ENCODE measurements around the gene IDE.
"Not testable (repeated sequence)": the region's sequence is repeated elsewhere in the genome, so short reads cannot be mapped to it uniquely, and the experiment has no call there.

The IDE gene

DNA sequence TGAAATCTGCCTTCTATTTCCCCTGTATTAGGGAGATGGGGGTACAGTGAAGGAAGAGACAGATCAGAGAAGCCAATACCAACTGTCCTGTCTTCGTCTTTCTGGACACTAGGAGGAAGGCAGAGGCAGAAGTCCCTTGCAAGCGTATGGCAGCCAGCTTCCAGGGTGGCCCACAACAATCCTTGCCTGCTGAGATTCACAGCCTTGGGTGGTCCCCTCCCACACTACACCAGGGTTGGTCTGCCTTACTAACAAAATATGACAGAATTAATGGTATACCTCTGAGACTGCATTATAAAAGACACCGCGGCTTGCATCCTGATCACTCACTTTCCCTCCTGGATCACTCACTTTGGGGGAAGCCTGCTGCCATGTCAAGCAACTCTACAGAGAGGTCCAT, 90.4 kb downstream of the IDE start:
- DNase-seq = no peak

DNA sequence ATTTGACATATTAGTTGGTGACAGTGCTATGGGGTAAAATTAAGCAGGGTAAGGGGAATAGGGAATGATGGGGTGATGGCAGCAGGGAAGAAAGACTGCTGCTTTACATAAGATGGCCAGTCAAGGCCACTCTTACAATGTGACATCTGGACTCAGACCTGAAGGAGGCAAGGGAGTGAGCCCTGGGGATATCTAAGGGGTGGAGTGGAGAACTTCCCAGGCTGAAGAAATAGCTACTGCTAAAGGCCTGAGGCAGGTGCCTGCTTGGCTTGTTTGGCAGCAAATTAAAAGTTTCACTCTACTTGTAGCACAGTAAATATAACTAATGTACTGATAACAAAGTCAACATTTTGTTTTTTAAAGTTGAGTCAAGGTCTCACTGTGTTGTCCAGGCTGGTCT, 93.5 kb downstream of the IDE start:
- no peak for DNase-seq

DNA sequence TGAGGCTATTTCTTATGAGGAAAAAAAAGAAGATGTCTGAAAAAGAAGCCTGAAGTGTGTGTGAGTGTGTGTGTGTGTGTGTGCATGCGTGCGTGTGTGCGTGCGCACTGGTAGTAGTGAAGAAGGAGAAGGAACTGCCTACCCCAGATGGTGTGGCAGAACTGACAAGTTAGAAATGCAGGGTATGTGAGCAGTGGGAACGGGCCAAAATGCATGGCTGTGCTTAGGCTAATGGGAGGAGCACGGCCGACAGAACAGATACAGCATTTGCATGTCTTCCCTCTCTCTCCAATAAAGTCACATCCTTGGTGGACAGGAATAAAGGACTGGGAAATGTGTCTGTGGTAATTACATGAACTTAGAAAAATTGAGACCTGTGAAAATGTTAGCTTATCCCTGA, 94.3 kb downstream of the IDE start:
- no peak for DNase-seq

DNA sequence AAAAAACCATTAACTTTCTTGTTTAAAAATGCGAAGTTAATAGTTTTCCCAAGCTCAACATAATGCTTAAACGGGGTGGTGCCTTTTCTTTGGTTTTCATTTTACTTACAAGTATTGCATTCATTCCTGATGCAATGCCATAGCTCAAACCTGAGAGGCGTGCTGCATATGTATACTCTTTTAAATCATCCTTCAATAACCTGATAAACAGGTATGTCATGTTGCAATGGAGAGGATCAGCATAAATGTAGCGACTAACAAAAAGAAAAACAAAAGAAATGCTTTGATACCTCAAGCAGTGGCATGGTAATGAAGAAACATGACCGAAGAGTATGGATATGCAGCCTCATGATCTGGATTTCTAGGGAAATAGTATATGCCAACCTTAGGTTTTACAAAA, 95.4 kb downstream of the IDE start:
- no peak for DNase-seq

DNA sequence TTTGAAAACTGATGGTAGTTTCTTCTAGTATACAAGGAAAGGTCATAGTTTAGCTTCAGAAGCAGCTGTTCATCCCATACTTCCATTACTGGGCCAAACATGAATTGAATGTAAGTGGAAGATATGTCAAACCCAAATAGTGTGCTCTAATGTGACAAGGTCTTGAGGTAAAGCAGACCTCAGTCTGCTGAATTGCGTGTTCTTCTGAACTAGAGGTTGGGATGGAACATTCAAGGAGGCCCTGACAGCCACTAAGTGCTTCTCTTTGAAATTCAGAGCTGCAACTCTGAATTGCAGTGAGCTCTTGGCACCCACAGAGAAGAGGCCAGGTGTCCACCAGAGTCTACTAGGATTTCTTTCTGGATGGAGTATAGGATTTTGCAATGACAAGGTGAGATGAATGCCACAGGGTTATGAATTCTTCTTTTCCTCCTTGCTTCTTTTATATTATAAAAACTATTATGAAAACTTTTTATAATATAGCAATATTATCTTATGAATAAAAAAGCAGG, 98.5 kb downstream of the IDE start:
- no peak for DNase-seq

DNA sequence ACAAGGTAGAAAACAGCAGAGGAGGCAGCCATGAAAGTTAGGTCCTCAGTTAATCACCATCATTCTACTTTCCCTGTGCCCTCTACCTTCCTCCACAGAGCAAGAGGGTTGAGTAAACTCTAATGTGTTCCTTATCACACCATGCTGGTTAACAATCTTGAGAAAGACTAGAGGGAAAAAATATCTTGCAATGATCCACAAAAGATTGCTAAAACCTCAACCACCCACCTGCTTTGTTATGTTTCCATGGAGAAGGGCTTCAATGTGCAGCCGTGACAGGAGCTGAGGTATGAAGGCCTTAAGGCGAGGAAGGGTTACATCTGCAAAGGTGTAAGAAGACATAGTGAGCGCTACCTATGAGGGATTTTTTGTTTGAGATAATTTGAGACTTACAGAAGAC, 103.9 kb downstream of the IDE start:
- no peak for DNase-seq

DNA sequence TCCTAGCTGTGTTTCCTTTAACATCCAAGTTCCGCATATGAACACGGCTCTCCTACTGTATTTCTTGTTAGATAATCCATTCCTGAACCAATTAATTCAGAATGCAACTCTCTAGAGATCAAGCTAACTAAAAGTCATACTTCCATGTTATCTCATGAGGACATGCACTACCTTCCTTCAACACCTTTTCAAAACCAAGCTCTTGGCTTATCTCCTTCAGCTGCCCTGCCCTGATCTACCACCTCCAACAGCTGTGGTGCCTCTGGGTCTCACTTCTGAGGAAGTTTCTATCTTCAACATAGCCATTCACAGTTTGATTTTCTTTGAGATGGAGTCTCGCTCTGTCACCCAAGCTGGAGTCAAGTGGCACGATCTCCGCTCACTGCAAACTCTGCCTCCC, 109.5 kb downstream of the IDE start:
- no peak for DNase-seq

DNA sequence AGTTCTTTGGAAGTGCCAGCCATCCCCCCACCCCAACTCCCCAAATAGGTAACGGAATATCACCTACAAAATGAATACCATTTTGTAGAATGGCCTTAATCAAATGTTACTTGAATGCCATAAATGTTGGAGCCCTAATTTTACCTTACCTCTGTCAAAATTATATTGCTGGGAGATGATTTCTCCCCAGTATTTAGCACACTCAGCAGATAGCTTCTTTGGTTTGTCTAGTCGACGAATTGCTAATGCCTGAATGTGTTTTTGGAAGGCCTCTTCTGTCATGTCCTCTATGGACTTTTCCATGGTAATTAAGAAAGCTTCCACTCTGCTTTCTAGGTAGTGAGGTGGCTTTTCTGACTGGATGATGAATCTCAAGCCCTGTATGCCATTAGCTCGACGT, 110.3 kb downstream of the IDE start:
- no peak for DNase-seq

DNA sequence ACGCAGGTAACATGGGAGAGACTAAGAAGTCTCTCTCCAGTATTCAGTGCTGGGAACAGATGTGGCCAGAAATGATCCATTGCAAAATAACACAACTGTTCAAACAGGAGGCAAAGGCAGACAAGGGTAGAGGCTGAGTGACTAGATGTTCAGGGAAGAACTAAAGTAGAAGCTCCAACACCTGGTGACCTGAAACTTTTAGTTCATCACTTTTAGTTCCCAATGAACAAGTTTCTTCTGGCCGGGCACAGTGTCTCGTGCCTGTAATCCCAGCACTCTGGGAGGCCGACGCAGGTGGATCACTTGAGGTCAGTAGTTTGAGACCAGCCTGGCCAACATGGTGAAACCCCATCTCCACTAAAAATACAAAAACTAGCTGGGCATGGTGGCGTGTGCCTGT, 118.9 kb downstream of the IDE start:
- DNase-seq = not testable (repeated sequence)

DNA sequence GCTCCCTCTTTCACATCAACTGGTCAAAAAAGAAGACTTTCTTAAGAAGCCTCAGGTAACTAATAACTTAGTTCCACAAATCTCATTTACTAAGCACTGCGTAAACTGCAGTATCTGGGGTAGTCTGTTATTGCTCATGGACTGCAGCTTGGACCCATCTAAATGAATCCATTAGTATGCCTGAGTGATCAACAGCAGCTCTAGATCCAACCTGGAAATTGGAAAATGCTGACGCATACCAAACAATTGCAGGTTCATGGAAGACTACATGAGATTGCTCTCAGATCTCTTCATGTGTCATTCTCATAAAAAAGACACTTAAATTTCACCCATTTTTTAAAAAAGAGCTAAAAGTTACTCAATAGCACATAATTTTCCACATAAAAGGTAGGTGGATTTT, 121.6 kb downstream of the IDE start:
- no peak for DNase-seq

DNA sequence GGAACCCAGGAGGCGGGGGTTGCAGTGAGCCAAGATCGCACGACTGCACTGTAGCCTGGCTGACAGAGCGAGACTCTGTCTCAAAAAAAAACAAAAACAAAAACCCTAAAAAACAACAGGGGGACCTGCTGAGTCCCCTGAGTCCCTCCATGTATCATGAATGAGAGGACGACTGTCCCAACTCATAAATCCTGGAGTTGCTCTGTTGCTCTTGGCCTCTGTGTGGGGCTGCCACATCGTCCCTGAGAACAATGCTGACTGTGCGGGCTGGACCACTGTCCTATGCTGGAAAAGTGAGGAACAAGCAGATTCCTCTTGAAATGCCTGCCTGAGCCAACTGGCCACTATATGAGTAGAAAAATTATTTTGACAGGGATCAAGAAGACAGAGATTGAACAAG, 122.5 kb downstream of the IDE start:
- no peak for DNase-seq

DNA sequence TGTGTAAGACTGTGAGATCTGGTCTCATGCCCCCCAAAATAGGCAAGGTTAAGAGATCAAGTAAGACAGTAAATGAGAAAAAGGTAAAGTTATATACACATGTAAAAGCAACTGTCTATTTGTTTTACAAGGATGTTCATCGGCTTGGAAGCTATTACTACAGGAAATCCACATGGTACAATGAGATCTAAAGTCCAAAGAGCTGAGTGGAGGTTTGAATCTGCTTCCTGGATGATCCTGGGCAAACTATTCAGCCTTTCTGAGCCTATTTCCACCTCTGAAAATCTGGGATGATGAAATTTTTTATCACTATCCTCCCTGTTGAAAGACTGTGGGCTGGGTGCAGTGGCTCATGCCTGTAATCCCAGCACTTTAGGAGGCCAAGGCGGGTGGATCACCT, 123.0 kb downstream of the IDE start:
- DNase-seq = no peak

DNA sequence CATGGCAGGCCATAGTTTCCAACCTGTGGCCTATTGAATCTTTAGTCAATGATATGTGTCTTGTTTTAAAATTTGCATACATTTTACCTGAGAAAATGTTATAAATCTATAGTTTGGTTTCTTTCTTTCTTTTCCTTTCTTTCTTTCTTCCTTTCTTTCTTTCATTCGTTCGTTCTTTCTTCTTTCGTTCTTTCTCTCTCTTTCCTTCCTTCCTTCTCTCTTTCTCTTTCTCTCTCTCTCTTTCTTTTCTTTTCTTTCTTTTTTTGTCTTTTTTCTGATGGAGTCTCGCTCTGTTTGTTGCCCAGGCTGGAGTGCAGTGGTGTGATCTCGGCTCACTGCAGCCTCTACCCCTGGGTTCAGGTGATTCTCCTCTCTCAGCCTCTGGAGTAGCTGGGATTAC, 133.3 kb downstream of the IDE start:
- no peak for DNase-seq

DNA sequence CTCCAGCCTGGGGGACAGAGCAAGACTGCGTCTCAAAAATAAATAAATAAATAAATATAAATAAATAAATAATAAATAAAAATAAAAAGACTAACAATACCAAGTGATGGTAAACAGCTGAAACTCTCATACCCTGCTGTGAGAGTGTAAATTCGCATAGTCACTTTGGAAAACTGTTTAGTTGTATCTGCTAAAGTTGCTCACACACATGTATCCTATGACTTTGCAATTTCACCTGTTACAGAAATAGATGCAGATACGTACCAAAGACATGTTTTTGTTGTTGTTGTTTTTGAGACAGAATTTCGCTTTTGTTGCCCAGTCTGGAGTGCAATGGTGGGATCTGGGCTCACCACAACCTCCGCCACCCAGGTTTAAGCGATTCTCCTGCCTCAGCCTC, 135.7 kb downstream of the IDE start:
- no peak for DNase-seq

DNA sequence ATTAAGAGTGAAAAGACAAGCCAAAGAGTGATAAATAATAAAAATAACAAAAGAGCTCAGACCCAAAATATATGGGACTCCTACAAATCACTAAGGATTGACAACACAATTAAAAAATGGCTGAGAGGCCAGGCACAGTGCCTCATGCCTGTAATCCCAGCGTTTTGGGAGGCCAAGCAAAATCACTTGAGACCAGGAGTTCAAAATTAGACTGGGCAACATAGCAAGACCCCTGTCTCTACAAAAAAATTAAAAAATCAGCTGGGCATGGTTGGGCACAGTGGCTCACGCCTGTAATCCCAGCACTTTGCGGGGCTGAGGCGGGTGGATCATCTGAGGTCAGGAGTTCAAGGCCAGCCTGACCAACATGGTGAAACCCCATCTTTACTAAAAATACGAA, 137.3 kb downstream of the IDE start:
- no peak for DNase-seq

DNA sequence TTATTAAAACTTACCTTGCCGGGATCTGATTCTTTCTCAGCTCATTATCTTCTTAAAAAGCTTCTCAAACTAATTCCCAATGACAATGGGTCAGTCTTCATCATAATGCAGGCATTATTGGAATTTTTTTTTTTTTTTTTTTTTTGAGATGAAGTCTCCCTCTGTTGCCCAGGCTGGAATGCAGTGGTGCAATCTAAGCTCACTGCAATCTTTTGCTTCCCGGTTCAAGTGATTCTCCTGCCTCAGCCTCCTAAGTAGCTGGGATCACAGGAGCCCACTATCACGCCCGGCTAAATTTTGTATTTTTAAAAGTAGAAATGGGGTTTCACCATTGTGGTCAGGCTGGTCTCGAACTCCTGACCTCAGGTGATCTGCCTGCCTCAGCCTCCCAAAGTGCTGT, 137.8 kb downstream of the IDE start:
- not testable (repeated sequence) for DNase-seq

DNA sequence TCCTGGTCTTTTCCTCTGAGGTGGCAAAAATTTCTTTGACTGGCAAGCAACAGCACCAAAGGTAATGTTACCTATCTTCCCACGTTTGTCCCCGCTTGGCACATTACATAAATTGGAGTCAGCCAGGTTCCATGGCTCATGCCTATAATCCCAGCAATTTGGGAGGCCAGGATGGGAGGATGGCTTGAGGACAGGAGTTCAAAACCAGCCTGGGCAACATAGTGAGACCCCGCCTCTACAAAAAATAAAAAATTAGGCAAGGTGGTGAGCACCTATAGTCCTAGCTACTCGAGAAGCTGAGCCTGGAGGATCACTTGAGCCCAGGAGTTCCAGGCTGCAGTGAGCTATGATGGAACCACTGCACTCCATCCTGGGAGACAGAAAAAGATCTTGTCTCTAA, 139.5 kb downstream of the IDE start:
- no peak for DNase-seq

DNA sequence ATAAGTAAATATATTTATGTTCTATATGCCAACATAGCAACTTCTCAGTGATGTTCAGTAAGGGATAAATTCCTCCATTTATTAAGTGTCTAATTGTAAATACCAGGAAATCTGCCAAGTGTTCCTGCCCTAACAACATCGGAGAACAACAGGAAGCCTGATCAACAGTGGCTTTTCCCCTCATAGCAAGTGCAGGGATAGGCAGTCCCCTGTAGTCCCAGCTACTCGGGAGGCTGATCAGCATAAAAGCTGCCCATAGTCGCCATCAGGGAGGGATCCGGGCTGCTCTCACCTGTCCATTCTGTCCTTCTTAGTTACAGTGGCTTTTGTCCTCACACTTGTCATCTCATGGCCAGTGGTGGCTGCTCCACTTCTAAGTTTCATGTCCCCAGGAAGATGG, 141.3 kb downstream of the IDE start:
- no peak for DNase-seq

DNA sequence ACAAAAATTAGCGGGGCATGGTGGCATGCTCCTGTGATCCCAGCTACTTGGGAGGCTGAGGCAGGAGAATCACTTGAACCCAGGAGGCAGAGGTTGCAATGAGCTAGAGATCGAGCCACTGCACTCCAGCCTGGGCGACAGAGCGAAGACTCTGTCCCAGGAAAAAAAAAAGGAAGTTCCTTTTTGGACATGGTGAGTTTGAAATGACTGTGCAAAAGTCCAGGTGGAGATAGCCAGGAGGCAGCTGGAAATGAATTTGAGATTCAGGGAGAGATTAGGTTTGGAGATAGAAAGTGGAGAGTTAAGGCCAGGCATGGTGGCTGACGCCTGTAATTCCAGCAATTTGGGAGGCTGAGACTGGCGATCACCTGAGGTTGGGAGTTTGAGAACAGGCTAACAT, 143.8 kb downstream of the IDE start:
- DNase-seq = no peak

DNA sequence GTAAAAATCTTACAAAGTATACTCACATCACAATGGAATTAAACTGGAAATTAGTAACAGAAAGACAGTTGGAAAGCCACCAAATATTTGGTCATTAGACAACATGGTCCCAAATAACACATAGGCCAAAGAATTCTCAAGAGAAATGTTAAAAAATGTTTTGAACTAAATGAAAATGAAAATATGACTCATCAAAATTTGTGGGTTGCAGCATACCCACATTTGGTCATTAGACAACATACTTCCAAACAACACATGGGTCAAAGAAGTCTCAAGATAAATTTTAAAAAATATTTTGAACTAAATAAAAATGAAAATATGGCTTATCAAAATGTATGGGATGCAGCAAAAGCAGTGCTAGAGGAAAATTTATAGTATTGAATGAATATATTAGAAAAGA, 152.3 kb downstream of the IDE start:
- no peak for DNase-seq

DNA sequence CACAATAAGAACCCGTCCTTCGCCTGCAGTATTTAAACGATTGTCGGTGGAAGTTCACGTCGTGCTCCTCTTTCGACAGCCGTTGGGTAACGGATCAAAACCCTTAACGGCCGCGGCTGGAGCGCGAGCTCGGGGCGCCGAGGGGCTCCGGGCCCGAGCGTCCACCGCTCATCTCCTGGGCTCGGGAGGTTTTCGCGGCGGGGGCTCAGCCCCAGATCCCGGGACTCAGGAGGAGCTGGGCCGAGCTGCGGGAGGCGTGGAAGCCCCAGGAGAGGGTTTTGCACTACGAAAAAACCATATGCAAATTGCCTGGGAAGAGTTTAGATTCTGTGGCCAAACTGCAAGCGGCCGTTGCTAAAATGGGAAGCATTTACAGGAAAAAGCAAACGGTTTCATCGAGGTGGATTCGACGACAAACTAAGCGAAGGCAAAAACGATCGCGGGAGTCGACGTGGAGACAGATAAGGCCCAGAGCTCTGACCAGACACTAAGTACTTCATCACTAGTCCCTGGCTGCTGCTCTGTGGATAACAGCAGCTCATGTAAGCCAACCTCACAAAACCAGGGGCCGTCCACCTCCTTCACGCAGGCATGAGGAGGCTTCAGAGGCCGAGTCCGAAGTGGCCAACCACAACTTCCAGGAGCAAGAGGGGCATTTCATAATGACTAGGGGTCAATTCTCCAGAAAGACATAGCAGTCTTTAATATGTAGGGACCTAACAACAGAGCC, 153.2 kb downstream of the IDE start:
- no peak for DNase-seq

DNA sequence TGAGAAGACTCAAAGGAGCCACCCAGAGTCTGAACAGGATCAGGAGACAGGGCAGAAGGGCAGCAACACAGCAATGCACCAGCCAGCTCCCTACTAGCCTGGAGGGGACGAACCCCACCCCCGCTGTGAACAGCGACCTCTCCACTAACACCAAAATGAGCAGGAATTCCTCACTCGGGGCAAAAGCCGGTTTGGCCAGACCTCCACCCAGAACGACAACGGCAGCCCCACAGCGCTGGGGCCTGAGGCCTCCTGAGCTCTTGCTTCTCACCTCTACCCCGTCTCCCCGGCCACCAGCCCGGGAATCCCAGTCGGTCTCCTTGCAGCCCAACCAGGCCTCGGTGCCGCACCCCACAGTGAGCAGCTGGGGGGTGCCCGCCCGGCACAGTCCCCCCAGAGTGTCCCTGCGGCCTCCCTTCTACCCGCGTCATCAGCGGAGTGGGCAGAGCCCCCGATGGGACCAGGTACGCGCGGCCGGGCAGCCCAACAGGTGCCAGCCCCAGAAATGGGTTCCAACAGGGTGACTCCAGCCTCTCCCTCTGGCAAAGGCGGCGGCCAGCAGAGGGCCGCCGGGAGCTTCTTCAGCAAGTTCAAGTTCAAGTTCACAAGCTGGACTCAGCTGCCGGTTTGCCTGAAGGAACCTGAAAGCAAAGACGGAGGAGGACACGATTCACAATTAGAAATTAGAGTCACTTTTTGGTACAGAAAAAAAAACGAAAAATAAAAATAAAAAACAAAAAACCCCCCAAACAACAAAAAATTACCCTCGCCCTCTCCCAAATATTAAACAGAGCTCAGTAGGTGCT, 153.9 kb downstream of the IDE start:
- no peak for DNase-seq

DNA sequence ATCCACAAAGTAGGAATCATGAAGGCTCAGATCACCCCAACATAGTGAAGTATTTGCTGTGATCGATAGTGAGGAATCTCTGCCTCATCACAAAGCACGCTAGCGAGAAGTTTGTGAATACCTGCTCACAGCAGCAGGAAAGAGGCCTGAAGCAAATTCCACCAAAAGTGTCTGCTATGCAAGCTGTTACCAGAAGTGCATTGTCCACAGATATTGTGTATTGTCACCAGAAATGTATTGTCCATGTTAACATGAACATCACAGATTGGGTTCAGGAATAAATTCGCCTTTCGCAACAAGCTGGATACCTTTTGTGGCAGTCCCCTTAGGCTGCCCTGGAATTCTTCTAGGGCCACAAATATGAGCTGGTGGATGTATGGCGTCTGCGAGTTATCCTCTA, 155.0 kb downstream of the IDE start:
- no peak for DNase-seq

DNA sequence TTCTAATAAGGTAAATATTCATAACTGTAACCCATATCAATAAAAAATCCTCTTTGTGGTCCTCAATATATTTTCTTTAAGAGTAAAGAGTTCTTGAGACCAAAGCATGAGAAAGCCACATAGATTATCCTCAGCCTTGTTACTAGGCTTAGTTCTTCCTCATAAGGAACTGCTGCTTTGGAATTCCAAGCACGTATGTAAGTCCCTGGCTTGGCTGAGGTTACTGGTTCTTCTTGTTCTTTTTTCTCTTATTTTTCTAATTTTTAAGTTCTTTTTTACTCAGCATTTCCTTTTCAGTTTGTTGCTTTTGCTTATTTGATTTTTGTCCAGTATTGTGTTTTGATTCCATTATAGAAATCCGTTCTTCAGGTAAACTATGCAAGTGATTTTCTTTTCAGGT, 155.7 kb downstream of the IDE start:
- DNase-seq = no peak

DNA sequence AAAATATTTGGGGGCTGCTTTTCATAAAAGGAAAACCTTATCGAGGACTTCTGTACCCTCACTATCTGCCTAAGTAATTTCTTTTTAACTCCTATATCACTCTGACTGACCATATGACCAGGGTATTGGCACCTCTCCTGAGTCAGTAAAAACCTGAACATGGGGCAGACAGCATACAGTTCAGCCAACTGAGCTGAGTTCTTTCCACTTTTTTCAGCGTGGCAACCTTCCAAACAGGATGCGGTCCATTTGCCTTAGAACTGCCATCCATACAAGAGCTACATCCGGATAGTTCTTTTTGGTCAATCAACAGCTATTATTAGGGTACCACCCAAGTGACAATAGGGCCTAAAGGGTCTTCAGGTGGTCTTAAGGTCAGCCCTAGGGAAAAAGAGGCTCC, 160.4 kb downstream of the IDE start:
- DNase-seq = no peak

Measured in AML-193 (cell line).